ENCODE results near the gene NRF1. TPM values are rescaled to one million over a fixed set of nuclear protein-coding genes. Genes with fewer than 3 reads are reported as not detected.

The NRF1 gene
- total and polyA plus RNA-seq, 10 of the 15 experiments (the other 5 are each of a cell fraction or from before 2014, with no cell fraction given): 3.5 to 23.1 (median 13.5) TPM

DNA sequence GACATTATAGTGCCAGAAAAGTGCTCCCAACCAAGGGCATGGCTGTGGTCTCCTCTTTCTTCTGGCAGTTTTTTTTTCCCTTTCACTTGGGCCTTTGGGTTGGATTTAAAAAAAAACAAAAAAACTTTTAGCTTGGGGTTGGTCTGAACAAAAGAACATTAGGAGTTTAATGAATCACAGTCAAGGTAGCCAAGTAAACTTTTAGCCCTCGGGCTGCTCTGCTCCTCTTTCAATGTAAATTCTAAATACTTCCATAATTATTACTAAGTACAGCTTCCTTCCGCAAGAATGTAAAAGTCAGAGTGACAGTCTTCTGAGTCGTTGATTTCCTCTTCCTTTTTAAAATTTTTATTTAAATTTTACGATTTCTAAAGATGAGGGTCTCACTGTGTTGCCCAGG is 79.2 kb downstream of the NRF1 start:
- Histone ChIP-seq H2AFZ (ENCODE audit: control insufficient read depth, low read depth, low read length) (no peak overlapping the region), H3K27ac (ENCODE audit: control insufficient read depth, insufficient read depth) (no peak overlapping the region), H3K36me3 (ENCODE audit: control insufficient read depth in 2 of 2, insufficient read depth in 2 of 2, low read length in 1 of 2) (peaks cover 3 to 8% of the 10 kb centered on the region in 2 experiments; a peak in 2 of 4 replicates), H3K4me2 (ENCODE audit: control insufficient read depth, insufficient read depth) (no peak overlapping the region), H4K20me1 (ENCODE audit: control insufficient read depth, insufficient read depth) (no peaks in the 10 kb centered on the region), H3K79me2 (ENCODE audit: control insufficient read depth, insufficient read depth, low read length) (no peaks in the 10 kb centered on the region), H3K4me1 (ENCODE audit: control insufficient read depth, insufficient read depth, low read length) (no peaks in the 10 kb centered on the region), H3K9me3 (replicated peaks; ENCODE audit: control insufficient read depth, insufficient read depth, low read length) (no peaks in the 10 kb centered on the region), H3K9ac (ENCODE audit: control insufficient read depth, insufficient read depth, low read length) (no peak overlapping the region), H3K4me3 (no peak overlapping the region), H3K27me3 (replicated peaks in 1 of 2; ENCODE audit: control insufficient read depth in 2 of 2, insufficient read depth in 2 of 2, low read length in 1 of 2) (no peaks in the 10 kb centered on the region)
- no peak for DNase-seq (ENCODE audit: low read depth, low spot score)
- in situ Hi-C loops (cut with MboI): no loop called here
- no TSS peak for BruUV-seq (replicated peaks)
- no peak for ATAC-seq
- CTCF ChIA-PET: no interaction called here
- FAIRE-seq: no peak
- WGBS (ENCODE audit: insufficient coverage, insufficient replicate concordance, low lambda C conversion rate, missing lambda C conversion rate): 87% methylated on average over 4 of the region's 4 CpGs
- POLR2A ChIA-PET: no interaction called here
- SMC1A ChIA-PET (ENCODE audit: uncharacterized antibody, unreplicated experiment): no interaction called here
- TF ChIP-seq SP1 (IDR thresholded peaks at IDR 0.05; ENCODE audit: low read depth, low read length) (no peak), EP300 (IDR thresholded peaks at IDR 0.05; ENCODE audit: borderline replicate concordance in 1 of 2, control insufficient read depth in 1 of 2, low read depth in 2 of 2, low read length in 2 of 2) (no peak), SREBF2 (IDR thresholded peaks at IDR 0.05; ENCODE audit: low read length) (no peak), BMI1 (IDR thresholded peaks at IDR 0.05; ENCODE audit: borderline replicate concordance) (no peak), CHD2 (IDR thresholded peaks at IDR 0.05; ENCODE audit: borderline replicate concordance, low read depth, low read length) (no peak)
- RAD21 ChIA-PET (ENCODE audit: unreplicated experiment): no interaction called here
- intact Hi-C loops (cut with micrococcal nuclease; ENCODE audit: unreplicated experiment): no loop called here

DNA sequence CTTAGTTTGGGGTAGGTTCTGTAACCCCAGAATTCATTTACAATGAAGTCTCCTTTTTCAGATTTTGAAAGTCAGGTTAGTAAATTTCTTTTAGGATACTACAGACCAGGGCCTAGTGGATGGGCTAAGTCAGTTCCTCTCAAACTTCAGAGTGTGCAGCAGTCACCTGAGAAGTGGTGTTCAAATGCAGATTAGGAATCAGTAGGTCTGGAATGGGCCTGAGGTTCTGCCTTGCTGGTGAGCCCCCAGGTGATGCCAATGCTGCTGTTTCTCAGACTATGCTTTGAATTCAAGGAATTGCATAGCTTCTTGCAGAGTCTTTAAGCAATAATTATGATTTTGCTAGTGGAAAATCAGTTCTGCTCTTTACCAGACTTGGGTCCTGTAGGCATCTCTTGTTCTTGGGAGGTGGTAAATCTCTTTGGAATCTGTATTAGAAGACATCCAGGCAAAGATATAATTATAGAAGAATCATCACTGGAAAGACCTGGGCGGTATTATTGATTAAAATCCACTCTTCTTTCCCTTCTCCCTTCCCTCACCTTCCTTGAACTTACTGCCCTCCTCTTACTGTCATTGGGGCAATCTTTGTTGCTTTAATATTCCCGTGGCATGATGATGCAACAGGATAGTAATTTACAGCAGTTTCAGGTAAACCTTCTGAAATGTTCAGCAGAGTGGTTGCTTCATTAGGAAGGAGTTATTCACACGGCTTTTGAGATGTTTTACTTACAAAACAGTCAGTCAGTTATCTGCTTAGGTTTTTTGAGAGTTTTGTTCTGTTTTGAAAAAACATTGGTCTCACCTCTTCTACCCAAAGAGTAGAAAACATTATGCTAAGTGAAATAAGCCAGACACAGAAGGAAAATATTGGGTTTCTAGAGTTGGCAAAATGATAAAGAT is 87.2 kb downstream of the NRF1 start:
- no peaks in the 10 kb centered on the region for H4K20me1 ChIP-seq (ENCODE audit: control insufficient read depth, insufficient read depth)
- 96% methylated on average over 3 of the region's 3 CpGs for WGBS (ENCODE audit: insufficient coverage, insufficient replicate concordance, low lambda C conversion rate, missing lambda C conversion rate)
- no TSS peak for BruUV-seq (replicated peaks)
- H3K4me3 ChIP-seq: no peak overlapping the region
- no peak overlapping the region for H3K27ac ChIP-seq (ENCODE audit: control insufficient read depth, insufficient read depth)
- FAIRE-seq (no peak), DNase-seq (ENCODE audit: low read depth, low spot score) (no peak), ATAC-seq (no peak)
- in situ Hi-C loops (cut with MboI) (no loop called here), intact Hi-C loops (cut with micrococcal nuclease; ENCODE audit: unreplicated experiment) (no loop called here)
- RAD21 ChIA-PET (ENCODE audit: unreplicated experiment): no interaction called here
- CTCF ChIA-PET: interaction anchor here (1.2 kb wide), 1 partner anchor 14 kb away, joined by 4 read pairs; no protein-coding TSS in a partner anchor
- H3K9ac ChIP-seq (ENCODE audit: control insufficient read depth, insufficient read depth, low read length): no peak overlapping the region
- no peaks in the 10 kb centered on the region for H3K9me3 ChIP-seq (replicated peaks; ENCODE audit: control insufficient read depth, insufficient read depth, low read length)
- no peak overlapping the region for H3K4me2 ChIP-seq (ENCODE audit: control insufficient read depth, insufficient read depth)
- SMC1A ChIA-PET (ENCODE audit: uncharacterized antibody, unreplicated experiment): interaction anchor here (1.2 to 1.3 kb wide), 2 partner anchors 11 to 91 kb away, joined by 3 to 4 read pairs; no protein-coding TSS in a partner anchor
- no peaks in the 10 kb centered on the region for H3K4me1 ChIP-seq (ENCODE audit: control insufficient read depth, insufficient read depth, low read length)
- no peaks in the 10 kb centered on the region for H3K79me2 ChIP-seq (ENCODE audit: control insufficient read depth, insufficient read depth, low read length)
- POLR2A ChIA-PET: no interaction called here
- H2AFZ ChIP-seq (ENCODE audit: control insufficient read depth, low read depth, low read length): no peak overlapping the region
- no peaks in the 10 kb centered on the region; a peak in 1 of 4 replicates for H3K36me3 ChIP-seq (ENCODE audit: control insufficient read depth in 2 of 2, insufficient read depth in 2 of 2, low read length in 1 of 2)
- H3K27me3 ChIP-seq (replicated peaks in 1 of 2; ENCODE audit: control insufficient read depth in 2 of 2, insufficient read depth in 2 of 2, low read length in 1 of 2): no peaks in the 10 kb centered on the region
- TF ChIP-seq ZNF24 (IDR thresholded peaks at IDR 0.05) (no peak), EZH2 (IDR thresholded peaks at IDR 0.05; ENCODE audit: borderline replicate concordance, control insufficient read depth, low read depth, low read length) (no peak), ZNF622 (IDR thresholded peaks at IDR 0.05) (no peak), SP1 (IDR thresholded peaks at IDR 0.05; ENCODE audit: low read depth, low read length) (no peak), SMC3 (IDR thresholded peaks at IDR 0.05; ENCODE audit: borderline replicate concordance, low read length) (no peak), ATF2 (IDR thresholded peaks at IDR 0.05; ENCODE audit: low read length) (no peak), STAT3 (IDR thresholded peaks at IDR 0.05; ENCODE audit: low read depth, low read length) (no peak)
- TF ChIP-seq, protein P1, sequence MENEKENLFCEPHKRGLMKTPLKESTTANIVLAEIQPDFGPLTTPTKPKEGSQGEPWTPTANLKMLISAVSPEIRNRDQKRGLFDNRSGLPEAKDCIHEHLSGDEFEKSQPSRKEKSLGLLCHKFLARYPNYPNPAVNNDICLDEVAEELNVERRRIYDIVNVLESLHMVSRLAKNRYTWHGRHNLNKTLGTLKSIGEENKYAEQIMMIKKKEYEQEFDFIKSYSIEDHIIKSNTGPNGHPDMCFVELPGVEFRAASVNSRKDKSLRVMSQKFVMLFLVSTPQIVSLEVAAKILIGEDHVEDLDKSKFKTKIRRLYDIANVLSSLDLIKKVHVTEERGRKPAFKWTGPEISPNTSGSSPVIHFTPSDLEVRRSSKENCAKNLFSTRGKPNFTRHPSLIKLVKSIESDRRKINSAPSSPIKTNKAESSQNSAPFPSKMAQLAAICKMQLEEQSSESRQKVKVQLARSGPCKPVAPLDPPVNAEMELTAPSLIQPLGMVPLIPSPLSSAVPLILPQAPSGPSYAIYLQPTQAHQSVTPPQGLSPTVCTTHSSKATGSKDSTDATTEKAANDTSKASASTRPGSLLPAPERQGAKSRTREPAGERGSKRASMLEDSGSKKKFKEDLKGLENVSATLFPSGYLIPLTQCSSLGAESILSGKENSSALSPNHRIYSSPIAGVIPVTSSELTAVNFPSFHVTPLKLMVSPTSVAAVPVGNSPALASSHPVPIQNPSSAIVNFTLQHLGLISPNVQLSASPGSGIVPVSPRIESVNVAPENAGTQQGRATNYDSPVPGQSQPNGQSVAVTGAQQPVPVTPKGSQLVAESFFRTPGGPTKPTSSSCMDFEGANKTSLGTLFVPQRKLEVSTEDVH (IDR thresholded peaks at IDR 0.05; ENCODE audit: low read depth, partially characterized antibody): no peak
